DOHH2 (cell line): ENCODE data around the gene CACNA2D1.

Experiments used
- H3F3A ChIP-seq: fragments of 200-600 bp; sonication (generic), shearing (Covaris generic); 2 replicates; pipeline ENCODE4 v1.6.0; 2016; ENCODE audit warnings: antibody characterized with exemption, mild to moderate bottlenecking; ENCODE audit not compliant: control insufficient read depth, insufficient read depth
- H3K27ac ChIP-seq: fragments of 200-600 bp; sonication (generic); 2 replicates; pipeline ENCODE4 v1.5.1; 2014; ENCODE audit warnings: low read depth, mild to moderate bottlenecking, low read length, moderate library complexity
- H3K27me3 ChIP-seq: fragments of 200-600 bp; sonication (generic); 2 replicates; pipeline ENCODE4 v1.6.1; 2014; ENCODE audit warnings: mild to moderate bottlenecking, low read length, mixed read lengths; ENCODE audit not compliant: control insufficient read depth
- H3K36me3 ChIP-seq: fragments of 200-600 bp; sonication (generic); 2 replicates; pipeline ENCODE4 v1.6.1; 2014; ENCODE audit warnings: mild to moderate bottlenecking, low read length, moderate library complexity, mixed read lengths; ENCODE audit not compliant: control insufficient read depth
- H3K4me1 ChIP-seq: fragments of 200-600 bp; sonication (generic); 2 replicates; pipeline ENCODE4 v1.6.1; 2014; ENCODE audit warnings: mild to moderate bottlenecking, low read length, mixed read lengths; ENCODE audit not compliant: control insufficient read depth
- H3K4me2 ChIP-seq: fragments of 200-600 bp; sonication (generic); 2 replicates; pipeline ENCODE4 v1.6.0; 2014; ENCODE audit warnings: mild to moderate bottlenecking, low read length, moderate library complexity
- H3K4me3 ChIP-seq: fragments of 200-600 bp; sonication (generic); 2 replicates; pipeline ENCODE4 v1.5.1; 2014; ENCODE audit warnings: mild to moderate bottlenecking, low read length, mixed read lengths
- H3K79me2 ChIP-seq: fragments of 200-600 bp; sonication (generic); 2 replicates; pipeline ENCODE4 v1.6.1; 2014; ENCODE audit warnings: mild to moderate bottlenecking, low read length, mixed read lengths; ENCODE audit not compliant: control insufficient read depth
- H3K9me2 ChIP-seq: fragments of 200-600 bp; sonication (generic); replicated peaks from 2 replicates; pipeline ENCODE4 v1.6.1; 2014; ENCODE audit warnings: mild to moderate bottlenecking, low read length, mixed read lengths; ENCODE audit not compliant: control insufficient read depth
- H3K9me3 ChIP-seq: fragments of 200-600 bp; sonication (generic); 2 replicates; pipeline ENCODE4 v1.6.1; 2014; ENCODE audit warnings: antibody characterized with exemption, low read length, mixed read lengths; ENCODE audit not compliant: control insufficient read depth, insufficient read depth
- H4K20me1 ChIP-seq: fragments of 200-600 bp; sonication (generic); 2 replicates; pipeline ENCODE4 v1.6.0; 2014; ENCODE audit warnings: low read depth, mild to moderate bottlenecking, antibody characterized with exemption, low read length, moderate library complexity; ENCODE audit not compliant: control insufficient read depth, insufficient read depth
- CTCF ChIP-seq: fragments of 200-600 bp; sonication (generic); IDR thresholded peaks from one replicate; pipeline ENCODE4 v1.5.1; 2014; ENCODE audit warnings: antibody characterized with exemption, mild to moderate bottlenecking, low read depth, low read length; ENCODE audit not compliant: poor library complexity, severe bottlenecking
- EZH2phosphoT487 ChIP-seq: fragments of 200-600 bp; sonication (generic); IDR thresholded peaks from 2 replicates; pipeline ENCODE4 v1.6.1; 2017; ENCODE audit warnings: borderline replicate concordance, mild to moderate bottlenecking, antibody characterized with exemption, low read length, moderate library complexity, mixed read lengths

Gene CACNA2D1

GRCh38 chr7:82443547-82444219 is at the start of gene CACNA2D1:
Gene CACNA2D1 (minus strand): TSS chr7:82443777.
- Histone ChIP-seq H3K9me2 (no peaks in the 10 kb centered on the region), H3K27me3 (no peaks in the 10 kb centered on the region), H4K20me1 (no peaks in the 10 kb centered on the region), H3K27ac (no peak within 1 kb of the TSS), H3K4me3 (no peak within 1 kb of the TSS), H3K4me2 (no peak within 1 kb of the TSS), H3K9me3 (peaks cover 6% of the 10 kb centered on the region; the same call in 1 of the 2 replicates), H3F3A (no peaks in the 10 kb centered on the region), H3K36me3 (no peaks in the 10 kb centered on the region), H3K79me2 (no peaks in the 10 kb centered on the region), H3K4me1 (no peaks in the 10 kb centered on the region)
- TF ChIP-seq CTCF (no peak), EZH2phosphoT487 (no peak)

GRCh38 chr7:82481499-82482097 is 38.0 kb upstream of the CACNA2D1 start:
- no peak overlapping the region for H3K4me3 ChIP-seq
- H3K27ac ChIP-seq, result no peak overlapping the region
- H3K79me2 ChIP-seq, result no peaks in the 10 kb centered on the region
- no peaks in the 10 kb centered on the region for H3K4me1 ChIP-seq
- no peak overlapping the region for H3K4me2 ChIP-seq
- no peaks in the 10 kb centered on the region for H3K27me3 ChIP-seq
- no peak for TF ChIP-seq EZH2phosphoT487
- TF ChIP-seq CTCF, result peak; percentile 65
- H3F3A ChIP-seq, result 0 out of 2 replicates have a peak, but pooled peaks cover 3% of the 10 kb centered on the region
- H3K9me2 ChIP-seq, result no peaks in the 10 kb centered on the region
- H4K20me1 ChIP-seq, result no peaks in the 10 kb centered on the region
- no peaks in the 10 kb centered on the region for H3K9me3 ChIP-seq
- no peaks in the 10 kb centered on the region for H3K36me3 ChIP-seq

- no peaks in the 10 kb centered on the region for H3K36me3 ChIP-seq
- no peak overlapping the region for H3K27ac ChIP-seq
- TF ChIP-seq CTCF (no peak), EZH2phosphoT487 (no peak)
- H3K79me2 ChIP-seq, result no peaks in the 10 kb centered on the region
- no peaks in the 10 kb centered on the region for H3K27me3 ChIP-seq
- no peaks in the 10 kb centered on the region for H4K20me1 ChIP-seq
- H3K4me3 ChIP-seq, result no peak overlapping the region
- no peak overlapping the region for H3K4me2 ChIP-seq
- 0 out of 2 replicates have a peak, but pooled peaks cover 3% of the 10 kb centered on the region for H3F3A ChIP-seq
- H3K9me3 ChIP-seq, result no peaks in the 10 kb centered on the region
- H3K4me1 ChIP-seq, result no peaks in the 10 kb centered on the region
- no peaks in the 10 kb centered on the region for H3K9me2 ChIP-seq
Measured at GRCh38 chr7:82477733-82478515, 34.3 kb upstream of the CACNA2D1 start.
